HCT116 (cell line): ENCODE data around the gene PRDX1. TPM values are rescaled to one million over a fixed set of nuclear protein-coding genes. Genes with fewer than 3 reads are reported as not detected.

Experiments
- ATAC-seq: fragments of 200-7000 bp; cut with Tn5 transposase; 2 replicates; pipeline ENCODE4 v1.9.1; 2020; ENCODE audit warnings: mild to moderate bottlenecking, moderate library complexity
- BruUV-seq: library from RNA; stranded (reverse); fragments of 400-500 nt; replicated peaks from 2 replicates; lab custom pipeline; 2021; lab: Mats Ljungman, UMichigan
- CTCF ChIA-PET: fragments of 300-600 bp; sonication (Branson Sonifier 250); formaldehyde crosslinking; loops from one replicate; lab custom pipeline; 2021; ENCODE audit warnings: antibody characterized with exemption; lab: Charles Lee
- POLR2A ChIA-PET: fragments of 300-600, 350-600 bp; sonication (Branson Sonifier 250); formaldehyde crosslinking; loops from one replicate; lab custom pipeline; 2021; ENCODE audit warnings: antibody characterized with exemption; lab: Charles Lee
- RAD21 ChIA-PET, 2 experiments: fragments of 300-600 bp; sonication (Branson Sonifier 250); formaldehyde crosslinking; loops; one replicate each; lab custom pipeline; 2023; ENCODE audit warnings: low total read pairs in 2 of 2; ENCODE audit not compliant: uncharacterized antibody in 2 of 2, unreplicated experiment in 2 of 2, low non-redundant PET in 1 of 2; lab: Charles Lee
- DNase-seq: peaks from one replicate; pipeline ENCODE4 v3.0.0-alpha.2; 2010; ENCODE audit warnings: low read depth, low spot score
- H2AFZ ChIP-seq: fragments of 200-600 bp; shearing (Covaris generic), sonication (generic); 2 replicates; pipeline ENCODE4 v1.6.1; 2017; ENCODE audit warnings: low read depth, mixed run types, mixed read lengths, antibody characterized with exemption, low read length; ENCODE audit not compliant: poor library complexity, severe bottlenecking
- H3K27ac ChIP-seq: 2 replicates; pipeline ENCODE4 v1.5.1; 2012; ENCODE audit warnings: low read depth, low read length
- H3K27me3 ChIP-seq: fragments of 200-600 bp; sonication (generic); 2 replicates; pipeline ENCODE4 v1.6.1; 2016; ENCODE audit warnings: mixed run types, low read length, mixed read lengths; ENCODE audit not compliant: insufficient read depth
- H3K36me3 ChIP-seq, 2 experiments: fragments of 200-500 bp in 1 of 2; fragments of 200-600 bp in 1 of 2; sonication (Bioruptor generic) in 1 of 2; sonication (generic) in 1 of 2; 2 replicates each; pipeline versions ENCODE4 v1.5.1 to v1.6.1; 2014 to 2016; ENCODE audit warnings: low read length in 2 of 2, inconsistent platforms in 1 of 2, mixed read lengths in 1 of 2, mixed run types in 1 of 2; ENCODE audit not compliant: insufficient read depth in 2 of 2, control insufficient read depth in 1 of 2
- H3K4me1 ChIP-seq, 2 experiments: fragments of 200-600 bp in 1 of 2; sonication (generic) in 1 of 2; 2 replicates each; pipeline versions ENCODE4 v1.5.1 to v1.6.1; 2012 to 2017; ENCODE audit warnings: low read length in 2 of 2, inconsistent platforms in 1 of 2, mild to moderate bottlenecking in 1 of 2, mixed read lengths in 1 of 2, mixed run types in 1 of 2, moderate library complexity in 1 of 2; ENCODE audit not compliant: insufficient read depth in 2 of 2, control insufficient read depth in 1 of 2
- H3K4me2 ChIP-seq: fragments of 200-600 bp; sonication (generic); 2 replicates; pipeline ENCODE4 v1.6.1; 2017; ENCODE audit warnings: mixed run types, low read length, mixed read lengths
- H3K4me3 ChIP-seq, 2 experiments: fragments of 200-600 bp in 1 of 2; sonication (generic) in 1 of 2; replicated peaks in 1 of 2; 2 replicates each; pipeline ENCODE4 v1.5.1; 2011 to 2016; ENCODE audit warnings: low read length in 2 of 2, control low read depth in 1 of 2, low read depth in 1 of 2, mild to moderate bottlenecking in 1 of 2, mixed read lengths in 1 of 2, mixed run types in 1 of 2
- H3K79me2 ChIP-seq: fragments of 200-600 bp; sonication (generic); 2 replicates; pipeline ENCODE4 v1.6.1; 2017; ENCODE audit warnings: mild to moderate bottlenecking, mixed run types, low read length, moderate library complexity, mixed read lengths; ENCODE audit not compliant: insufficient read depth
- H3K9ac ChIP-seq: fragments of 200-600 bp; sonication (generic); 2 replicates; pipeline ENCODE4 v1.6.1; 2016; ENCODE audit warnings: low read length, mixed read lengths
- H3K9me2 ChIP-seq: fragments of 200-600 bp; sonication (generic), shearing (Covaris generic); 2 replicates; pipeline ENCODE4 v1.6.1; 2017; ENCODE audit warnings: mixed run types, mild to moderate bottlenecking, moderate library complexity; ENCODE audit not compliant: insufficient read depth
- H3K9me3 ChIP-seq, 2 experiments: fragments of 200-500 bp in 1 of 2; fragments of 200-600 bp in 1 of 2; sonication (Bioruptor generic) in 1 of 2; sonication (generic) in 1 of 2; 2 replicates each; pipeline ENCODE4 v1.6.1; 2014 to 2017; ENCODE audit warnings: low read length in 2 of 2, mixed read lengths in 2 of 2, inconsistent platforms in 1 of 2, low read depth in 1 of 2, mild to moderate bottlenecking in 1 of 2, mixed run types in 1 of 2, moderate library complexity in 1 of 2; ENCODE audit not compliant: control insufficient read depth in 1 of 2, insufficient read depth in 1 of 2
- H4K20me1 ChIP-seq: fragments of 200-600 bp; sonication (generic), shearing (Covaris generic); 2 replicates; pipeline ENCODE4 v1.6.1; 2017; ENCODE audit warnings: mixed run types, mild to moderate bottlenecking, moderate library complexity; ENCODE audit not compliant: insufficient read depth
- ATF3 ChIP-seq: IDR thresholded peaks from 2 replicates; pipeline ENCODE4 v1.6.1; 2012
- CBX3 ChIP-seq: IDR thresholded peaks from 2 replicates; pipeline ENCODE4 v1.6.1; 2012; ENCODE audit warnings: low read depth
- CEBPB ChIP-seq: IDR thresholded peaks from 2 replicates; pipeline ENCODE4 v1.6.1; 2012; ENCODE audit warnings: low read depth
- CTCF ChIP-seq, 3 experiments: fragments of 200-600 bp in 1 of 3; sonication (generic) in 1 of 3; IDR thresholded peaks in 2 of 3; conservative IDR thresholded peaks in 1 of 3; 2 replicates each; pipeline ENCODE4 v1.5.1; 2012 to 2017; ENCODE audit warnings: low read depth in 2 of 3, low read length in 2 of 3, antibody characterized with exemption in 1 of 3, borderline replicate concordance in 1 of 3, control low read depth in 1 of 3, mild to moderate bottlenecking in 1 of 3, mixed read lengths in 1 of 3, mixed run types in 1 of 3, moderate library complexity in 1 of 3; ENCODE audit not compliant: insufficient read depth in 1 of 3
- ELF1 ChIP-seq: IDR thresholded peaks from 2 replicates; pipeline ENCODE4 v1.6.1; 2012; ENCODE audit warnings: low read depth, borderline replicate concordance
- EZH2phosphoT487 ChIP-seq: fragments of 200-600 bp; IDR thresholded peaks from 2 replicates; pipeline ENCODE4 v1.6.1; 2018; ENCODE audit warnings: antibody characterized with exemption, borderline replicate concordance
- FOSL1 ChIP-seq: IDR thresholded peaks from 2 replicates; pipeline ENCODE4 v1.6.1; 2012; ENCODE audit warnings: low read depth
- JUND ChIP-seq: IDR thresholded peaks from 2 replicates; pipeline ENCODE4 v1.6.1; 2012
- MAX ChIP-seq: IDR thresholded peaks from 2 replicates; pipeline ENCODE4 v1.6.1; 2012
- POLR2A ChIP-seq: IDR thresholded peaks from 2 replicates; pipeline ENCODE4 v1.7.0; 2011; ENCODE audit warnings: borderline replicate concordance; ENCODE audit not compliant: insufficient read depth, insufficient read length; ENCODE audit errors: extremely low read depth
- POLR2AphosphoS5 ChIP-seq: IDR thresholded peaks from 2 replicates; pipeline ENCODE4 v1.6.1; 2011; ENCODE audit warnings: mild to moderate bottlenecking, low read depth, low read length, moderate library complexity
- RAD21 ChIP-seq: IDR thresholded peaks from 2 replicates; pipeline ENCODE4 v1.6.1; 2012; ENCODE audit warnings: low read depth, mild to moderate bottlenecking
- REST ChIP-seq: IDR thresholded peaks from 2 replicates; pipeline ENCODE4 v1.6.1; 2012; ENCODE audit warnings: low read depth
- SIN3A ChIP-seq: IDR thresholded peaks from 2 replicates; pipeline ENCODE4 v1.6.1; 2012; ENCODE audit warnings: low read depth
- SP1 ChIP-seq: IDR thresholded peaks from 2 replicates; pipeline ENCODE4 v1.6.1; 2012; ENCODE audit warnings: low read depth
- SRF ChIP-seq: IDR thresholded peaks from 2 replicates; pipeline ENCODE4 v1.6.1; 2012; ENCODE audit warnings: low read depth
- TCF7L2 ChIP-seq: IDR thresholded peaks from 2 replicates; pipeline ENCODE4 v1.7.0; 2011; ENCODE audit warnings: borderline replicate concordance, inconsistent platforms; ENCODE audit not compliant: insufficient read depth, insufficient read length; ENCODE audit errors: extremely low read depth
- YY1 ChIP-seq: IDR thresholded peaks from 2 replicates; pipeline ENCODE4 v1.6.1; 2011; ENCODE audit warnings: low read length, low read depth, moderate library complexity, mild to moderate bottlenecking; ENCODE audit not compliant: insufficient replicate concordance; ENCODE audit errors: extremely low read depth
- ZBTB33 ChIP-seq: IDR thresholded peaks from 2 replicates; pipeline ENCODE4 v1.6.1; 2011; ENCODE audit warnings: mild to moderate bottlenecking, low read length, moderate library complexity; ENCODE audit not compliant: insufficient replicate concordance; ENCODE audit errors: extremely low read depth
- ZNF274 ChIP-seq: fragments of 200-500 bp; sonication (Bioruptor generic); IDR thresholded peaks from 2 replicates; pipeline ENCODE4 v1.6.1; 2014; ENCODE audit warnings: mild to moderate bottlenecking, low read depth, low read length, inconsistent platforms
- intact Hi-C: fragments of 100-400 bp; cut with micrococcal nuclease; formaldehyde crosslinking; loops from 2 replicates; pipeline ENCODE4 v1.10.0; 2022
- total RNA-seq: library from RNA; stranded (reverse); gene quantifications from one replicate; pipeline ENCODE4 v1.2.1, GENCODE V29; 2021; ENCODE audit not compliant: unreplicated experiment

PRDX1 gene
- total RNA-seq, 1 experiment from 2014 or later = 1,171 TPM

- Histone ChIP-seq H3K27ac (no peak overlapping the region), H3K79me2 (no peaks in the 10 kb centered on the region), H4K20me1 (no peaks in the 10 kb centered on the region), H2AFZ (no peak overlapping the region), H3K9me3 (no peaks in the 10 kb centered on the region), H3K27me3 (no peaks in the 10 kb centered on the region), H3K4me3 (no peak overlapping the region), H3K9me2 (no peaks in the 10 kb centered on the region), H3K4me1 (peaks cover 12 to 18% of the 10 kb centered on the region in 2 experiments), H3K36me3 (no peaks in the 10 kb centered on the region), H3K4me2 (no peak overlapping the region), H3K9ac (no peak overlapping the region)
- CTCF ChIA-PET = interaction anchor here (1.1 to 4.9 kb wide), 8 partner anchors 77 to 480 kb away, joined by 4 to 58 read pairs (median 12); partner anchors contain the start of genes HECTD3, MUTYH, TOE1 and UROD
- BruUV-seq = no TSS peak
- TF ChIP-seq SIN3A = no peak
- TF ChIP-seq SRF = no peak
- TF ChIP-seq CEBPB = no peak
- no peak for TF ChIP-seq EZH2phosphoT487
- TF ChIP-seq ELF1 = no peak
- TF ChIP-seq POLR2AphosphoS5 = no peak
- no peak for TF ChIP-seq JUND
- no peak for TF ChIP-seq FOSL1
- no peak for TF ChIP-seq MAX
- no peak for TF ChIP-seq RAD21
- no peak for TF ChIP-seq CTCF (IDR thresholded peaks at IDR 0.05 in 2 of 3, conservative IDR thresholded peaks at IDR 0.05 in 1 of 3; ENCODE audit: borderline replicate concordance in 1 of 3, insufficient read depth in 1 of 3, low read depth in 2 of 3, low read length in 2 of 3)
- no peak for TF ChIP-seq YY1
- TF ChIP-seq ZNF274 = no peak
- TF ChIP-seq CBX3 = no peak
- no peak for TF ChIP-seq SP1
- TF ChIP-seq ATF3 = no peak
- TF ChIP-seq REST = no peak
- TF ChIP-seq POLR2A = no peak
- TF ChIP-seq TCF7L2 = no peak
- TF ChIP-seq ZBTB33 = no peak
- DNase-seq = no peak
- RAD21 ChIA-PET = interaction anchor here (0.5 to 2.6 kb wide), 7 partner anchors 132 to 596 kb away, joined by 3 to 10 read pairs (median 3); no protein-coding TSS in a partner anchor
- intact Hi-C loops = loop anchor here (1.0 to 5.0 kb wide), 5 partner anchors 133 to 760 kb away; partner anchors contain the start of gene RNU5D-1
- POLR2A ChIA-PET = interaction anchor here (3.0 kb wide), 1 partner anchor 152 kb away, joined by 13 read pairs; the partner anchor contains the start of genes MUTYH and TOE1
- no peak for ATAC-seq
Measured at GRCh38 chr1:45492691-45493090, 29.0 kb downstream of the PRDX1 start.
